HG03342 (cell line): Measurements from ENCODE around the gene EN2.

Experiments
- ATAC-seq: cut with Tn5 transposase; IDR thresholded peaks from one replicate; pipeline ENCODE4 v1.9.1; 2021; ENCODE audit warnings: mild to moderate bottlenecking, moderate library complexity; ENCODE audit not compliant: unreplicated experiment

Gene EN2

DNA sequence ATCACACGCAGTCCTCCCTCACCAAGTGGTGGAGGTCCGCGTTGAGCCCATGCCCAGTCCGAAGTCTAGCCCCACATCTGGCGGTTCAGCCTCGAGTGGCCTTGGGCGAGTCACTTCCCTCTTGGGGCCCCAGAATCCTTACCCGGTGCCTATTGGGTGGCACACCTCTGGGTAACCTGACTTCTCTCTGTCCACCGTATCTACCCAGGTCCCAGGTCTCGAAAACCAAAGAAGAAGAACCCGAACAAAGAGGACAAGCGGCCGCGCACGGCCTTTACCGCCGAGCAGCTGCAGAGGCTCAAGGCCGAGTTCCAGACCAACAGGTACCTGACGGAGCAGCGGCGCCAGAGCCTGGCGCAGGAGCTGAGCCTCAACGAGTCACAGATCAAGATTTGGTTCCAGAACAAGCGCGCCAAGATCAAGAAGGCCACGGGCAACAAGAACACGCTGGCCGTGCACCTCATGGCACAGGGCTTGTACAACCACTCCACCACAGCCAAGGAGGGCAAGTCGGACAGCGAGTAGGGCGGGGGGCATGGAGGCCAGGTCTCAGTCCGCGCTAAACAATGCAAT is 4.3 kb downstream of the EN2 start:
- no peak for ATAC-seq

GRCh38 chr7:155463114-155463811 is 5.3 kb downstream of the EN2 start:
- no peak for ATAC-seq

GRCh38 chr7:155464183-155464582 is 6.3 kb downstream of the EN2 start:
- ATAC-seq: no peak

DNA sequence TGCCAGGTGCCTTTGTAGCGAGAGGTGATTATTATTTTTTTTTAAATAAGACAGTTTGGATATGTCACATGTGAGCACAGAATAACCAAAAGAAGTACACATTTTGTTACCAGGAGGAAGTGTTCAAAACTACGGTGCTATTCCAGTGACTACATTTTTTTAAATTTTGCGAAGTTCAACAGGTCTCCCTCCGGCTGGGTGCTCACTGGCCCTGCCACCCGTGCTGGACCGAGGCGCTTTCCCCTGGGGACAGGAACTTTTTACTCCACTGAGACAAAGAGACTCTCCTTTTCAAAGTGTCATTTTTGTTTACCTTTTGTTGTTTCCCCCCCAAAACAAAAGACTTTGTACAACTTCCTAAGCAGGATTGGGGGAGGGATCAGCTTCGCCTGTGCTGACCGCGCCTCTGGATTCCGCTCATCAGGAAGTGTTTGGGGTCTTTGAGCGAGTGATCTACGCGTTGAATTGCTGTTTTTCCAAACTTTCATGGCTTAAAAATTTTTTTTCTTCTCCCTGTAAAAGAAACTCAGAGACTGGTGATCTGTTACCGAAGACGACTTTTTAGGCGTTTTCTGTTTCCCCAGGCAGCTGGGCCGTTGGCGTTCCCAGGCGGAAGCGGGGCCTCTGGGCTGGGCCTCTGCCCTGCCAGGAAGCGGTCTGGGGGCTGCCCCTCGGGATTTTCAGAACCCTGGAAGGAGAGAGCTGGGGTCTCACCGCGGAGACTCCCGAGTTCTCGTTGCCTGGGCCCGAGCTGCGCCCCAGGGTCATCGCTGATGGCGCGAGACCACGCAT is 7.2 kb downstream of the EN2 start:
- no peak for ATAC-seq

DNA sequence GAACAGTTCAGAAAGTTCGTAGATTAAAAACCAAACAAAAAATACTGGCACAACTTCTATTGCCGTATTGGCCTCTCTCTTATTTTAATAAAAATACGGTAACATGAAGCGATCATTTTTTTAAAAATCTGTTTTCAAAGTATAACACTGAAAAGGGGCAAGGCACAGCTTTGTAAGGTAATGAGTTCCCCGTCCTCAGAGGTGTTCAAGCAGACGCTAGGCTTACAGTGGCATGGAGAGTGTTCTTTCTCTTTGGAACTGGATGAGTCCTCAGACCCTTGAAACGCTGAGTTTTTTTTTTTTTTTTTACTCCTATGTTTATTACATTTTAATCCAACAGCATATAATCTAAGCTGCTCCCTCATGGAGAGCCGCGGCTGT is 7.8 kb downstream of the EN2 start:
- ATAC-seq: no peak

DNA sequence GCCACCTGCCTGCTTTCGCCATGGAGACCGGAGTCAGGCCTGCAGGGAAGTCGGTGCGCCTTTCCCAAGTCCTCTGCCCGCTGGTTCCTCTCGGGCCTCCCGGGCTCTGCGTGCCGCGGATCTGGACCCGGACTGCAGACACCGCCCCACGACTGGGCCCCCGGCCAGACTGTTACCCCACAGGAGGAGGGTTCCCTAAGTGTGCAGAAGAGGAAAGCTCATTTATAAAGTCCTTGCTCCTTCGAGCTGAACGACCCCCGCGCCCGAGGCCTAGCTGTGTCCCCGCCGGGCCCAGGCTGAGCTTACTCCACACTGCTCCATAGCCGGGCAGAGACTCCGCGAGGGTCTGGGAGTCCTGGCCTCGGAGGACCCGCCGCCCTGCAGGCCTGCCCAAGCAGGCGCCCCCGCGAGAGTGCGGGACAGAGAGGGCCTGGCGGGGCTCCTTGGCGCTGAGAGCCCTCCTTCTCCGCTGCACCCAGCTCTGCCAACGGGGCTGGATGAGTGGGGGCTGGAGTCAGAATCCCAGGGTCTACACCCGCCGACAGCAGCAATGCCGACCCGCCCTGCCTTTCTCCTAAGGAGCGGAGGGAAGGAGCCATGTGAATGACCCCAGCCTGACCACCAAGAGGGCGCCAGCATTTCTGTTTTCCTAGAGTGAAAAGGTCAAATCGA is 8.3 kb downstream of the EN2 start:
- no peak for ATAC-seq

- peak; percentile 61 for ATAC-seq
These were observed 9.1 kb downstream of the EN2 start for GRCh38 chr7:155466814-155467733.

GRCh38 chr7:155467846-155468784 is 10.2 kb downstream of the EN2 start:
- peak; percentile 40 for ATAC-seq

- ATAC-seq: no peak
These were observed 10.8 kb downstream of the EN2 start for GRCh38 chr7:155468785-155469148.

GRCh38 chr7:155469311-155470185 is 11.6 kb downstream of the EN2 start:
- no peak for ATAC-seq

- ATAC-seq: no peak
These were observed 12.2 kb downstream of the EN2 start for GRCh38 chr7:155470186-155470487.

DNA sequence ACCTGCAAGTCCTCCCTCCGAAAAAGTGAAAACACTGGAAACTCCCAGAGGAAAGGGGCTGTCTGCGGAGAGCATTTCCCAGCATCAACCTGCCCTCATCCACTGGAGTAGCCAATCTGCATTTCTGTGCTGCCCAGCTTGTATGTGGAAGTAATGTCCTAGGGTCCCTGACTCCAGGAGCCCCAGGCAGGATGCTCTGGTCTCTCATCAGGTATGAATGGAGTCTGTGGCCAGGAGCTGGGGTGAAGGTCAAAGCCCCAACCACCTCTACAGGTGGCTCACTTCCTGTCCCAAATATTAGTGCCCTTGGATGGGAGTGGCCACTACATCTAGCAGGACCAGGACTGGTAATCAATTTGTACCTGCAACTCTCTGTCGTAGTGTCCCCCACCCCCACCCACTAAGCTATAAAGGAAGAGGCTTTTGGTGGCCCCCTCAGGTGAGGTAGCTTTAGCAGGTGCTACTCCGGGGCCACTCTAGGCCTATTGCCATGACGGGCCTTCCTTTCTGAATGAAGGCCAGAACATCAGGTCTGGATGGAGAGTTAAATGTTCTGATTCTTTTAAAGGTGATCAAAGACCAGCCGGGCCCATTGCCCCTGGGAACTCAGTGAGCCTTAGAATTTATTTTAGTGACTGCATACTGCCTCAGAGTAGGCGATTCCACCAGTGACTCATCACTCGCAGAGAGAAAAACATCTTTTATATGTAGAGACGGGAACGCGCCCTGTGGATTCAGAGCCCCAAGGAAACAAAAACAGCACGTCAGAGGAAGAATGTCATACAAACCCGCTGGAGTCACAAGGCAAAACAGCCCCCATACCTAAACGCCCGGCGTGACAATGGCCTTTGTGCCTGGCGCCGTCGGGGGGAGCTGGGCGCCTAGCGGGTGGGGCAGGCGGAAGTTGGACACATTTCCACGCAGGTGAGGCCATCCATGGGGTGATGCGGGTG is 13.0 kb downstream of the EN2 start:
- no peak for ATAC-seq

GRCh38 chr7:155471718-155472117 is 13.8 kb downstream of the EN2 start:
- ATAC-seq: no peak

DNA sequence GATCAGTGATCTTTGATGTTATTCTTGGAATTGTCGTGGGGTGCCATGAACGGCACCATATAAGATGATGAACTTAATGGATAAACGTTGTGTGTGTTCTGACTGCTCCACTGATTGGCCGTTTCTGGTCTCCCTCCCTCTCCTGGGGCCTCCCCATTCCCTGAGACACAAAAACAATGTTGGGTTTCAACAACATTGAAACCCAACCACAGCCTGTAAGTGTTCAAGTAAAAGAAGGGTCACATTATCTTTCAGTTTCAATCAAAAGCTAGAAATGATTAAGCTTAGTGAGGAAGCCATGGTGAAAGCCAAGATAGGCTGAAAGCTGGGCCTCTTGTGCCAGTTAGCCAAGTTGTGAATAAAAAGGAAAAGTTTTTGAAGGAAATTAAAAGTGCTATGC is 19.5 kb downstream of the EN2 start:
- peak; percentile 91 for ATAC-seq

GRCh38 chr7:155481764-155482163 is 23.8 kb downstream of the EN2 start:
- no peak for ATAC-seq

GRCh38 chr7:155482511-155483183 is 24.7 kb downstream of the EN2 start:
- ATAC-seq: peak; percentile 78

DNA sequence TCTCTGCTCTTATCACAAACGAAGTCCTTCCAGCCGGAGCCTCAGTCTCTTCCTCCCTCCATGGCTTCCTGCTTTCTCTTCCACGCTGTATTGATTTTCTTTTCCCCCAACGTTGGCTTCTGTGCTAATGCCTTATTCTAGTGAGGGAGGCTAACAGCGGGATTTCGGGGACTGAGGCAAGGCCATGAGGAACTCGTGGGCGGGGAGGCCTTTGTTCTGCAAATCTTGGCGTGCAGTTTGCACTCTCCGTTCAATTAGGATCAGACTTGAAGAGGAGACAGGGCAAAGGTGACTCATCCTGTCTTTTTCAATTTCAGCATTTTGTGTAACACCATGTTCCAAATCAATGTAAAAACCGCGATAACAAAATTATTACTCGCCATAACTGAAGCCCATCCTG is 25.3 kb downstream of the EN2 start:
- no peak for ATAC-seq
